ENCODE data around the gene WBP1.
"Not testable (repeated sequence)": the region's sequence is repeated elsewhere in the genome, so short reads cannot be mapped to it uniquely, and the experiment has no call there.

Gene WBP1

GRCh38 chr2:74444498-74445318 lies 13.5 kb upstream of the WBP1 start:
- Histone ChIP-seq H3K27me3 (ENCODE audit: control insufficient read depth, insufficient read depth, low read length) (peaks cover 9% of the 10 kb centered on the region), H3K9ac (ENCODE audit: low read length) (no peak overlapping the region), H3K36me3 (ENCODE audit: control insufficient read depth, insufficient read depth, low read length) (no peaks in the 10 kb centered on the region), H3K4me1 (ENCODE audit: control insufficient read depth, insufficient read depth, low read length) (peaks cover 26% of the 10 kb centered on the region), H3K4me3 (ENCODE audit: low read length) (no peak overlapping the region), H3K9me3 (ENCODE audit: control insufficient read depth, low read length) (no peaks in the 10 kb centered on the region)

GRCh38 chr2:74447230-74447999 lies 10.8 kb upstream of the WBP1 start:
- Histone ChIP-seq H3K4me1 (ENCODE audit: control insufficient read depth, insufficient read depth, low read length) (peaks cover 3% of the 10 kb centered on the region), H3K27me3 (ENCODE audit: control insufficient read depth, insufficient read depth, low read length) (no peaks in the 10 kb centered on the region), H3K9ac (ENCODE audit: low read length) (no peak overlapping the region), H3K36me3 (ENCODE audit: control insufficient read depth, insufficient read depth, low read length) (no peaks in the 10 kb centered on the region), H3K4me3 (ENCODE audit: low read length) (no peak overlapping the region), H3K9me3 (ENCODE audit: control insufficient read depth, low read length) (no peaks in the 10 kb centered on the region)

GRCh38 chr2:74448771-74449170 lies 9.5 kb upstream of the WBP1 start:
- no peak overlapping the region for H3K4me3 ChIP-seq (ENCODE audit: low read length)
- no peaks in the 10 kb centered on the region for H3K4me1 ChIP-seq (ENCODE audit: control insufficient read depth, insufficient read depth, low read length)
- no peaks in the 10 kb centered on the region for H3K9me3 ChIP-seq (ENCODE audit: control insufficient read depth, low read length)
- no peaks in the 10 kb centered on the region for H3K36me3 ChIP-seq (ENCODE audit: control insufficient read depth, insufficient read depth, low read length)
- H3K9ac ChIP-seq (ENCODE audit: low read length), result no peak overlapping the region
- no peaks in the 10 kb centered on the region for H3K27me3 ChIP-seq (ENCODE audit: control insufficient read depth, insufficient read depth, low read length)

GRCh38 chr2:74450570-74451190 lies 7.6 kb upstream of the WBP1 start:
- Histone ChIP-seq H3K27me3 (ENCODE audit: control insufficient read depth, insufficient read depth, low read length) (no peaks in the 10 kb centered on the region), H3K9me3 (ENCODE audit: control insufficient read depth, low read length) (no peaks in the 10 kb centered on the region), H3K36me3 (ENCODE audit: control insufficient read depth, insufficient read depth, low read length) (no peaks in the 10 kb centered on the region), H3K4me3 (ENCODE audit: low read length) (no peak overlapping the region), H3K9ac (ENCODE audit: low read length) (no peak overlapping the region), H3K4me1 (ENCODE audit: control insufficient read depth, insufficient read depth, low read length) (peaks cover 5% of the 10 kb centered on the region)

GRCh38 chr2:74454654-74455511 lies 3.4 kb upstream of the WBP1 start, which contains the start of gene INO80B:
Gene INO80B (plus strand): TSS chr2:74455087. CDS start chr2:74455117, 30 bp downstream.
- Histone ChIP-seq H3K4me1 (ENCODE audit: control insufficient read depth, insufficient read depth, low read length) (peaks cover 27% of the 10 kb centered on the region), H3K4me3 (ENCODE audit: low read length) (peak within 1 kb of the TSS; percentile 77)

GRCh38 chr2:74457129-74457548 lies 1.1 kb upstream of the WBP1 start:
- no peaks in the 10 kb centered on the region for H3K9me3 ChIP-seq (ENCODE audit: control insufficient read depth, low read length)
- H3K4me3 ChIP-seq (ENCODE audit: low read length), result peak overlapping the region; percentile 2
- no peaks in the 10 kb centered on the region for H3K27me3 ChIP-seq (ENCODE audit: control insufficient read depth, insufficient read depth, low read length)
- H3K36me3 ChIP-seq (ENCODE audit: control insufficient read depth, insufficient read depth, low read length), result no peaks in the 10 kb centered on the region
- peak overlapping the region; percentile 92 for H3K9ac ChIP-seq (ENCODE audit: low read length)
- peaks cover 27% of the 10 kb centered on the region for H3K4me1 ChIP-seq (ENCODE audit: control insufficient read depth, insufficient read depth, low read length)

More at GRCh38 chr2:74454654-74455511, 3.4 kb upstream of the WBP1 start, which contains the start of gene INO80B:
- no peaks in the 10 kb centered on the region for H3K36me3 ChIP-seq (ENCODE audit: control insufficient read depth, insufficient read depth, low read length)
- peak within 1 kb of the TSS; percentile 74 for H3K9ac ChIP-seq (ENCODE audit: low read length)
- H3K9me3 ChIP-seq (ENCODE audit: control insufficient read depth, low read length), result no peaks in the 10 kb centered on the region
- no peaks in the 10 kb centered on the region for H3K27me3 ChIP-seq (ENCODE audit: control insufficient read depth, insufficient read depth, low read length)

GRCh38 chr2:74457549-74458131 lies 598 bp upstream of the WBP1 start:
- H3K27me3 ChIP-seq (ENCODE audit: control insufficient read depth, insufficient read depth, low read length), result no peaks in the 10 kb centered on the region
- H3K9ac ChIP-seq (ENCODE audit: low read length), result peak overlapping the region; percentile 92
- H3K4me3 ChIP-seq (ENCODE audit: low read length), result peak overlapping the region; percentile 86
- H3K36me3 ChIP-seq (ENCODE audit: control insufficient read depth, insufficient read depth, low read length), result no peaks in the 10 kb centered on the region
- H3K9me3 ChIP-seq (ENCODE audit: control insufficient read depth, low read length), result no peaks in the 10 kb centered on the region
- H3K4me1 ChIP-seq (ENCODE audit: control insufficient read depth, insufficient read depth, low read length), result peaks cover 27% of the 10 kb centered on the region

GRCh38 chr2:74458938-74459363 lies 713 bp downstream of the WBP1 start:
- Histone ChIP-seq H3K27me3 (ENCODE audit: control insufficient read depth, insufficient read depth, low read length) (no peaks in the 10 kb centered on the region), H3K36me3 (ENCODE audit: control insufficient read depth, insufficient read depth, low read length) (no peaks in the 10 kb centered on the region), H3K4me1 (ENCODE audit: control insufficient read depth, insufficient read depth, low read length) (peaks cover 35% of the 10 kb centered on the region), H3K4me3 (ENCODE audit: low read length) (peak overlapping the region; percentile 44), H3K9ac (ENCODE audit: low read length) (peak overlapping the region; percentile 81), H3K9me3 (ENCODE audit: control insufficient read depth, low read length) (no peaks in the 10 kb centered on the region)

GRCh38 chr2:74459503-74460118 lies 1.4 kb downstream of the WBP1 start:
- H3K9me3 ChIP-seq (ENCODE audit: control insufficient read depth, low read length); H3K27me3 ChIP-seq (ENCODE audit: control insufficient read depth, insufficient read depth, low read length); H3K4me3 ChIP-seq (ENCODE audit: low read length); H3K36me3 ChIP-seq (ENCODE audit: control insufficient read depth, insufficient read depth, low read length); H3K9ac ChIP-seq (ENCODE audit: low read length): not testable (repeated sequence)
- peaks cover 41% of the 10 kb centered on the region for H3K4me1 ChIP-seq (ENCODE audit: control insufficient read depth, insufficient read depth, low read length)

- not testable (repeated sequence) for H3K27me3 ChIP-seq (ENCODE audit: control insufficient read depth, insufficient read depth, low read length); H3K9me3 ChIP-seq (ENCODE audit: control insufficient read depth, low read length); H3K36me3 ChIP-seq (ENCODE audit: control insufficient read depth, insufficient read depth, low read length); H3K9ac ChIP-seq (ENCODE audit: low read length); H3K4me3 ChIP-seq (ENCODE audit: low read length)
- H3K4me1 ChIP-seq (ENCODE audit: control insufficient read depth, insufficient read depth, low read length), result peaks cover 41% of the 10 kb centered on the region
These were observed 1.9 kb downstream of the WBP1 start for GRCh38 chr2:74460187-74460586.

Data from mucosa of stomach (tissue), 1 donor.